ENCODE results near the gene MAPK13. TPM values are rescaled to one million over a fixed set of nuclear protein-coding genes. Genes with fewer than 3 reads are reported as not detected.
"Not testable (repeated sequence)": the region's sequence is repeated elsewhere in the genome, so short reads cannot be mapped to it uniquely, and the experiment has no call there.

MAPK13 gene
- total RNA-seq, 1 donor from 2014 or later: 1.0 TPM

GRCh38 chr6:36121787-36122494 is 8.4 kb upstream of the MAPK13 start:
- peaks cover 13% of the 10 kb centered on the region for H3K4me1 Mint-ChIP-seq (ENCODE audit: low read depth)
- no peak for DNase-seq (ENCODE audit: low spot score)
- no peaks in the 10 kb centered on the region for H3K9me3 Mint-ChIP-seq (ENCODE audit: low read depth)
- H3K4me3 Mint-ChIP-seq (ENCODE audit: unreplicated experiment): no peak overlapping the region
- H3K27ac Mint-ChIP-seq (ENCODE audit: unreplicated experiment): no peak overlapping the region
- TF ChIP-seq, protein P1, sequence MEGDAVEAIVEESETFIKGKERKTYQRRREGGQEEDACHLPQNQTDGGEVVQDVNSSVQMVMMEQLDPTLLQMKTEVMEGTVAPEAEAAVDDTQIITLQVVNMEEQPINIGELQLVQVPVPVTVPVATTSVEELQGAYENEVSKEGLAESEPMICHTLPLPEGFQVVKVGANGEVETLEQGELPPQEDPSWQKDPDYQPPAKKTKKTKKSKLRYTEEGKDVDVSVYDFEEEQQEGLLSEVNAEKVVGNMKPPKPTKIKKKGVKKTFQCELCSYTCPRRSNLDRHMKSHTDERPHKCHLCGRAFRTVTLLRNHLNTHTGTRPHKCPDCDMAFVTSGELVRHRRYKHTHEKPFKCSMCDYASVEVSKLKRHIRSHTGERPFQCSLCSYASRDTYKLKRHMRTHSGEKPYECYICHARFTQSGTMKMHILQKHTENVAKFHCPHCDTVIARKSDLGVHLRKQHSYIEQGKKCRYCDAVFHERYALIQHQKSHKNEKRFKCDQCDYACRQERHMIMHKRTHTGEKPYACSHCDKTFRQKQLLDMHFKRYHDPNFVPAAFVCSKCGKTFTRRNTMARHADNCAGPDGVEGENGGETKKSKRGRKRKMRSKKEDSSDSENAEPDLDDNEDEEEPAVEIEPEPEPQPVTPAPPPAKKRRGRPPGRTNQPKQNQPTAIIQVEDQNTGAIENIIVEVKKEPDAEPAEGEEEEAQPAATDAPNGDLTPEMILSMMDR (IDR thresholded peaks at IDR 0.05): no peak
- peaks cover 3% of the 10 kb centered on the region for H3K36me3 Mint-ChIP-seq (ENCODE audit: low read depth)
- H3K27me3 Mint-ChIP-seq (ENCODE audit: low read depth): no peaks in the 10 kb centered on the region

GRCh38 chr6:36122495-36123269 is 7.6 kb upstream of the MAPK13 start:
- Mint-ChIP-seq H3K27me3 (ENCODE audit: low read depth) (no peaks in the 10 kb centered on the region), H3K27ac (ENCODE audit: unreplicated experiment) (no peak overlapping the region), H3K4me1 (ENCODE audit: low read depth) (peaks cover 21% of the 10 kb centered on the region), H3K36me3 (ENCODE audit: low read depth) (no peaks in the 10 kb centered on the region), H3K9me3 (ENCODE audit: low read depth) (no peaks in the 10 kb centered on the region), H3K4me3 (ENCODE audit: unreplicated experiment) (no peak overlapping the region)
- no peak for DNase-seq (ENCODE audit: low spot score)
- TF ChIP-seq, protein P1 (IDR thresholded peaks at IDR 0.05): no peak

DNA sequence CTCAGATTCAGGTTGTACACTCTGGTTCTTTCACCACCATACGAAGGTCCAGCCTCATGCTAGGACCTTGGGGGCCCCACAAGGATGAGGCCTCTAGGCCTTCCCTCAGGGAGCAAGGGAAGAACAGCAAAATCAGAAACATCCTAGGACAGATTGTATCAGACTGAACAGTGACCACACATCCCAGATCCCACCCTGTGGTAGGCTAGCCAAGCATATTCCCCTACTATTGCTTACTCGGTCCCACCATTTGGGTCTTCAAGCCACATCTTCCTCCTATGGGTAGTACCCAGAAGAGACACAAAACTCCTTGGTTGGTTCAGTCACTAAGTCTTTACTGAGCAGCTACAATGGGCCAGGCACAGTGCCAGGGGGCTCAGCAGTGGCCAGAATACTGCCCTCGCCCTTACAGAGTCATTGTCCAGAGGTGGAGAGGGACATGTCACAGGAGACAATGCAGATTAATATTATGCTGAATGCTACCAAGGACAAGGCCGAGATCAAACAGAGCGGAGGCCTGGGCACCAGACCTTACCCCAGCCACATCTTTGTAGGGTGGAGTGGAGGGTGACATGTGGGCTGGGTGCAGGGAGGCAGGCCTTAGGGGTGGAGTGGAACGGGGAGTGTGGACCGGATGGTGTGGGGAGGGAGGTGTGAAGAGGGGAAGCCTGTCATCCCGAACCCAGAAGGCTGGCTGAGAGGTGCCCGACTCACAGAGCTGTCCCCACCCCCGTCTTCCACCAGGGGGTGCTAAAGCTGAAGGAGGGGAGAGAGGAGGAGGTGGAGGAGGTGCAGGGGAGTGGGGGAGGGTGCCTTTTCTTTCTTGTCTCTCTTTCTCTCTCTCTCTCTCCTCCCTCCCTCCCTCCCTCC is 6.8 kb upstream of the MAPK13 start:
- TF ChIP-seq, protein P1 (IDR thresholded peaks at IDR 0.05): peak; percentile 77
- no peak overlapping the region for H3K27ac Mint-ChIP-seq (ENCODE audit: unreplicated experiment)
- H3K4me3 Mint-ChIP-seq (ENCODE audit: unreplicated experiment): no peak overlapping the region
- no peaks in the 10 kb centered on the region for H3K36me3 Mint-ChIP-seq (ENCODE audit: low read depth)
- no peaks in the 10 kb centered on the region for H3K9me3 Mint-ChIP-seq (ENCODE audit: low read depth)
- peaks cover 22% of the 10 kb centered on the region for H3K4me1 Mint-ChIP-seq (ENCODE audit: low read depth)
- no peaks in the 10 kb centered on the region for H3K27me3 Mint-ChIP-seq (ENCODE audit: low read depth)
- no peak for DNase-seq (ENCODE audit: low spot score)

DNA sequence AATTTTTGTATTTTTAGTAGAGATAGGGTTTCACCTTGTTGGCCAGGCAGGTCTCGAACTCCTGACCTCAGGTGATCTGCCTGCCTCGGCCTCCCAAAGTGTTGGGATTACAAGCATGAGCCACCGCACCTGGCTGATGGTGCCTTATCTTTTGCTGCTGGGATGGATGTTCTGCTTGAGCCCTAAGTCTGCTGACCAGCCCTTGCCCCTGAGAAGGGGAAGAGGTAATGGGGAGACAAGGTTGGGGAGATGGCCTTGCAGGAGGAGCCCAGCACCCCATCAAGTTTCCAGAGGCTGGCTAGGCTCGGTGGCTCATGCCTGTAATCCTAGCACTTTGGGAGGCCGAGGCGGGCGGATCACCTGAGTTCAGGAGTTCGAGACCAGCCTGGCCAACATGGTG is 6.0 kb upstream of the MAPK13 start:
- H3K27me3 Mint-ChIP-seq (ENCODE audit: low read depth); H3K4me3 Mint-ChIP-seq (ENCODE audit: unreplicated experiment); H3K27ac Mint-ChIP-seq (ENCODE audit: unreplicated experiment); H3K36me3 Mint-ChIP-seq (ENCODE audit: low read depth); DNase-seq (ENCODE audit: low spot score); H3K9me3 Mint-ChIP-seq (ENCODE audit: low read depth): not testable (repeated sequence)
- H3K4me1 Mint-ChIP-seq (ENCODE audit: low read depth): peaks cover 22% of the 10 kb centered on the region

DNA sequence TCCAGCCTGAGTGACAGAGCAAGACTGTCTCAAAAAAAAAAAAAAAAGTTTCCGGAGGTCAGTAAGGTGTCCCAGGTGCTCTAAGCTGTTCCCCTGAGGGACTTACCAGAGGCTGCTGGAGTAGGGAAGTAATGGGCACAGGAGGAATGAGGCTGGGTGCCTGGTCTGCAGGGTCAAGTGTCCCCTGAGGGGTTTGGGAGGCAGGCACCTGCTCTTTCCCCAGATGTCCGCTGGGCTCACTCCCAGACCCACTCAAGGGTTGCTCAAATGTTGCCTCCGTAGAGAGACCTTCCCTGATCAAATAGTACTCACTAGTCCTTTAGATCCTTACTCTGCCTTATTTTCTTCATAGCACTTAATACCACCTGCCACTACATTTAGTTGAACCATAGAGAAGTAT is 5.4 kb upstream of the MAPK13 start:
- DNase-seq (ENCODE audit: low spot score): no peak
- H3K4me3 Mint-ChIP-seq (ENCODE audit: unreplicated experiment): no peak overlapping the region
- no peak overlapping the region for H3K27ac Mint-ChIP-seq (ENCODE audit: unreplicated experiment)
- H3K9me3 Mint-ChIP-seq (ENCODE audit: low read depth): no peaks in the 10 kb centered on the region
- H3K27me3 Mint-ChIP-seq (ENCODE audit: low read depth): no peaks in the 10 kb centered on the region
- TF ChIP-seq, protein P1 (IDR thresholded peaks at IDR 0.05): no peak
- no peaks in the 10 kb centered on the region for H3K36me3 Mint-ChIP-seq (ENCODE audit: low read depth)
- H3K4me1 Mint-ChIP-seq (ENCODE audit: low read depth): peaks cover 25% of the 10 kb centered on the region

Measured in chondrocyte (in vitro differentiated cells).